SHP77 (cell line): ENCODE data around the gene NARF.
"Not testable (repeated sequence)": the region's sequence is repeated elsewhere in the genome, so short reads cannot be mapped to it uniquely, and the experiment has no call there.

Source experiments
- DNase-seq, 2 experiments: peaks; one replicate each; lab custom pipeline; 2025; lab: John Stamatoyannopoulos, UW

Gene NARF

GRCh38 chr17:82536512-82537201 is 78.1 kb downstream of the NARF start:
- DNase-seq: no peak

GRCh38 chr17:82537228-82537627 is 78.7 kb downstream of the NARF start:
- DNase-seq: not testable (repeated sequence)

- not testable (repeated sequence) for DNase-seq
Measured at GRCh38 chr17:82539076-82539475, 80.5 kb downstream of the NARF start.
